PC-3 (cell line): ENCODE data around the gene MIB1. TPM values are rescaled to one million over a fixed set of nuclear protein-coding genes. Genes with fewer than 3 reads are reported as not detected.

ENCODE experiments used
- ATAC-seq: fragments of 200-7000 bp; cut with Tn5 transposase; 2 replicates; pipeline ENCODE4 v1.9.1; 2020; ENCODE audit warnings: mild to moderate bottlenecking, moderate library complexity
- BruUV-seq: library from RNA; stranded (reverse); fragments of 400-500 nt; replicated peaks from 2 replicates; lab custom pipeline; 2021; lab: Mats Ljungman, UMichigan
- CTCF ChIA-PET: fragments of 300-600 bp; sonication (Branson Sonifier 250); formaldehyde crosslinking; loops from one replicate; lab custom pipeline; 2022; ENCODE audit warnings: antibody characterized with exemption; lab: Charles Lee
- POLR2A ChIA-PET: fragments of 300-600 bp; sonication (Branson Sonifier 250); formaldehyde crosslinking; loops from one replicate; lab custom pipeline; 2022; ENCODE audit warnings: antibody characterized with exemption; ENCODE audit not compliant: unreplicated experiment; lab: Charles Lee
- DNase-seq: peaks from one replicate; pipeline ENCODE4 v3.0.0-alpha.2; 2015
- H2AFZ ChIP-seq: fragments of 300-600 bp; sonication (generic); 2 replicates; pipeline ENCODE4 v1.6.0; 2016; ENCODE audit warnings: antibody characterized with exemption, low read length
- H3F3A ChIP-seq: fragments of 300-600 bp; sonication (generic); one replicate; pipeline ENCODE4 v1.6.0; 2017; ENCODE audit warnings: antibody characterized with exemption, low read length, control low read depth, mild to moderate bottlenecking; ENCODE audit not compliant: unreplicated experiment
- H3K27ac ChIP-seq: fragments of 300-600 bp; sonication (generic); 2 replicates; pipeline ENCODE4 v1.5.1; 2016; ENCODE audit warnings: mild to moderate bottlenecking, low read length
- H3K27me3 ChIP-seq: fragments of 300-600 bp; sonication (generic); 2 replicates; pipeline ENCODE4 v1.6.1; 2016; ENCODE audit warnings: low read length, mixed read lengths
- H3K36me3 ChIP-seq: fragments of 300-600 bp; sonication (generic); 2 replicates; pipeline ENCODE4 v1.6.1; 2016; ENCODE audit warnings: low read depth, mixed run types, low read length, mixed read lengths
- H3K4me1 ChIP-seq: fragments of 300-600 bp; sonication (generic); 2 replicates; pipeline ENCODE4 v1.5.1; 2016; ENCODE audit warnings: low read length; ENCODE audit not compliant: insufficient read depth
- H3K4me2 ChIP-seq: fragments of 300-600 bp; sonication (generic); 2 replicates; pipeline ENCODE4 v1.6.0; 2016; ENCODE audit warnings: low read length
- H3K4me3 ChIP-seq: fragments of 300-600 bp; sonication (generic); 2 replicates; pipeline ENCODE4 v1.5.1; 2016; ENCODE audit warnings: mild to moderate bottlenecking, low read length, mixed read lengths
- H3K79me2 ChIP-seq: fragments of 300-600 bp; sonication (generic); 2 replicates; pipeline ENCODE4 v1.6.1; 2017; ENCODE audit warnings: low read length, mixed read lengths
- H3K9ac ChIP-seq: fragments of 300-600 bp; sonication (generic); 2 replicates; pipeline ENCODE4 v1.6.0; 2016; ENCODE audit warnings: mild to moderate bottlenecking, low read length
- H3K9me2 ChIP-seq: fragments of 300-600 bp; sonication (generic); replicated peaks from 2 replicates; pipeline ENCODE4 v1.6.1; 2016; ENCODE audit warnings: mixed run types, low read length, mixed read lengths
- H3K9me3 ChIP-seq: fragments of 300-600 bp; sonication (generic); 2 replicates; pipeline ENCODE4 v1.6.1; 2016; ENCODE audit warnings: low read length, mixed read lengths
- H4K20me1 ChIP-seq: fragments of 300-600 bp; sonication (generic); 2 replicates; pipeline ENCODE4 v1.6.1; 2016; ENCODE audit warnings: low read length, mixed read lengths
- CTCF ChIP-seq: fragments of 300-600 bp; sonication (generic); conservative IDR thresholded peaks from 2 replicates; pipeline ENCODE4 v1.5.1; 2017; ENCODE audit warnings: antibody characterized with exemption, low read depth, mild to moderate bottlenecking, low read length
- EZH2 ChIP-seq: fragments of 300-600 bp; sonication (generic); IDR thresholded peaks from one replicate; pipeline ENCODE4 v1.6.1; 2017; ENCODE audit warnings: antibody characterized with exemption, mild to moderate bottlenecking, low read length; ENCODE audit not compliant: unreplicated experiment
- EZH2phosphoT487 ChIP-seq: fragments of 300-600 bp; sonication (generic); IDR thresholded peaks from 2 replicates; pipeline ENCODE4 v1.6.1; 2018; ENCODE audit warnings: mild to moderate bottlenecking, antibody characterized with exemption, low read length, borderline replicate concordance
- intact Hi-C: fragments of 100-400 bp; cut with micrococcal nuclease; formaldehyde crosslinking; loops from 2 replicates; pipeline ENCODE4 v1.9.0; 2023
- total RNA-seq: library from RNA; depleted of rRNA; stranded (reverse); fragments of >200 nt; gene quantifications from 2 replicates; pipeline ENCODE4 v1.2.3, GENCODE V29; 2014

Gene MIB1
- total RNA-seq, 1 experiment from 2014 or later = 25.1 TPM

GRCh38 chr18:21808185-21808584 is 67.6 kb downstream of the MIB1 start:
- no peak for TF ChIP-seq CTCF
- TF ChIP-seq EZH2phosphoT487 = no peak
- TF ChIP-seq EZH2 = no peak
- no peaks in the 10 kb centered on the region for H3K79me2 ChIP-seq
- no peak overlapping the region for H3K4me3 ChIP-seq
- POLR2A ChIA-PET = no interaction called here
- H4K20me1 ChIP-seq = no peaks in the 10 kb centered on the region
- intact Hi-C loops = no loop called here
- H2AFZ ChIP-seq = no peak overlapping the region
- no peaks in the 10 kb centered on the region for H3K27me3 ChIP-seq
- ATAC-seq = no peak
- H3F3A ChIP-seq = no peaks in the 10 kb centered on the region
- BruUV-seq = no TSS peak
- H3K9me3 ChIP-seq = no peaks in the 10 kb centered on the region
- CTCF ChIA-PET = no interaction called here
- no peak overlapping the region for H3K4me2 ChIP-seq
- 0 out of 2 replicates have a peak, but pooled peaks cover 9% of the 10 kb centered on the region for H3K4me1 ChIP-seq
- H3K36me3 ChIP-seq = peaks cover 28% of the 10 kb centered on the region
- H3K27ac ChIP-seq = no peak overlapping the region
- DNase-seq = no peak
- H3K9ac ChIP-seq = no peak overlapping the region
- no peaks in the 10 kb centered on the region for H3K9me2 ChIP-seq

- Histone ChIP-seq H3K79me2 (no peaks in the 10 kb centered on the region), H3K4me1 (0 out of 2 replicates have a peak, but pooled peaks cover 9% of the 10 kb centered on the region), H4K20me1 (no peaks in the 10 kb centered on the region), H3K27me3 (no peaks in the 10 kb centered on the region), H3K9me3 (no peaks in the 10 kb centered on the region), H3K36me3 (peaks cover 24% of the 10 kb centered on the region), H3K9me2 (no peaks in the 10 kb centered on the region), H3K9ac (no peak overlapping the region), H3K27ac (no peak overlapping the region), H3K4me3 (no peak overlapping the region), H3K4me2 (no peak overlapping the region), H2AFZ (no peak overlapping the region), H3F3A (no peaks in the 10 kb centered on the region)
- intact Hi-C loops = no loop called here
- ATAC-seq (no peak), DNase-seq (no peak)
- TF ChIP-seq EZH2 (no peak), EZH2phosphoT487 (no peak), CTCF (no peak)
- no TSS peak for BruUV-seq
- POLR2A ChIA-PET = no interaction called here
- CTCF ChIA-PET = interaction anchor here (0.6 kb wide), 1 partner anchor 11 kb away, joined by 3 read pairs; no protein-coding TSS in a partner anchor
Measured at GRCh38 chr18:21809725-21810124, 69.1 kb downstream of the MIB1 start.

- TF ChIP-seq EZH2phosphoT487 (no peak), CTCF (no peak), EZH2 (no peak)
- Histone ChIP-seq H3K79me2 (no peaks in the 10 kb centered on the region), H3F3A (no peaks in the 10 kb centered on the region), H3K4me1 (0 out of 2 replicates have a peak, but pooled peaks cover 9% of the 10 kb centered on the region), H4K20me1 (no peaks in the 10 kb centered on the region), H3K9me2 (no peaks in the 10 kb centered on the region), H2AFZ (no peak overlapping the region), H3K4me2 (no peak overlapping the region), H3K4me3 (no peak overlapping the region), H3K9ac (no peak overlapping the region), H3K36me3 (peaks cover 7% of the 10 kb centered on the region), H3K27me3 (no peaks in the 10 kb centered on the region), H3K9me3 (no peaks in the 10 kb centered on the region), H3K27ac (no peak overlapping the region)
- intact Hi-C loops = loop anchor here (5.0 kb wide), 1 partner anchor 37 kb away; no protein-coding TSS in a partner anchor
- no peak for ATAC-seq
- DNase-seq = no peak
- POLR2A ChIA-PET = no interaction called here
- CTCF ChIA-PET = no interaction called here
- no TSS peak for BruUV-seq
Measured at GRCh38 chr18:21815101-21815500, 74.5 kb downstream of the MIB1 start.
